Measurements from ENCODE around the gene LTBP1.
"Not testable (repeated sequence)": the region's sequence is repeated elsewhere in the genome, so short reads cannot be mapped to it uniquely, and the experiment has no call there.

LTBP1 gene

GRCh38 chr2:33383855-33384598 is 437.3 kb downstream of the LTBP1 start:
- Histone ChIP-seq H3K79me1 (ENCODE audit: low read length) (no peaks in the 10 kb centered on the region), H3K4me3 (ENCODE audit: low read length) (no peak overlapping the region), H2BK15ac (replicated peaks; ENCODE audit: low read depth) (no peak overlapping the region), H3K27me3 (ENCODE audit: insufficient read depth, low read length, poor library complexity) (no peaks in the 10 kb centered on the region), H2BK5ac (ENCODE audit: low read length) (no peak overlapping the region), H3K79me2 (ENCODE audit: control insufficient read depth, insufficient read depth, low read length) (no peaks in the 10 kb centered on the region), H3K23ac (ENCODE audit: low read length) (no peak overlapping the region), H3K18ac (ENCODE audit: low read length) (no peak overlapping the region), H3K36me3 (ENCODE audit: control insufficient read depth, insufficient read depth, low read length) (no peaks in the 10 kb centered on the region), H3K9ac (ENCODE audit: low read length) (no peak overlapping the region), H4K5ac (ENCODE audit: low read length) (no peak overlapping the region), H3K56ac (ENCODE audit: low read length) (no peak overlapping the region), H4K8ac (ENCODE audit: low read depth, low read length) (no peak overlapping the region), H2BK120ac (ENCODE audit: low read depth, low read length) (no peak overlapping the region), H3K4ac (ENCODE audit: low read depth, low read length) (no peak overlapping the region), H3K27ac (ENCODE audit: low read depth, low read length) (no peak overlapping the region), H2AK5ac (ENCODE audit: low read length) (no peak overlapping the region), H3K4me1 (ENCODE audit: control insufficient read depth, low read depth, low read length) (no peaks in the 10 kb centered on the region), H3K4me2 (ENCODE audit: low read length) (no peak overlapping the region)
- WGBS (ENCODE audit: extremely low coverage, insufficient coverage, low lambda C conversion rate): no CpG with 5 or more reads among the region's 8 CpGs
- DNase-seq: no peak

GRCh38 chr2:33384599-33384961 is 437.8 kb downstream of the LTBP1 start:
- Histone ChIP-seq H2BK120ac (ENCODE audit: low read depth, low read length) (no peak overlapping the region), H3K36me3 (ENCODE audit: control insufficient read depth, insufficient read depth, low read length) (no peaks in the 10 kb centered on the region), H3K4ac (ENCODE audit: low read depth, low read length) (no peak overlapping the region), H3K79me2 (ENCODE audit: control insufficient read depth, insufficient read depth, low read length) (no peaks in the 10 kb centered on the region), H3K4me3 (ENCODE audit: low read length) (no peak overlapping the region), H3K27me3 (ENCODE audit: insufficient read depth, low read length, poor library complexity) (no peaks in the 10 kb centered on the region), H3K4me1 (ENCODE audit: control insufficient read depth, low read depth, low read length) (no peaks in the 10 kb centered on the region), H3K56ac (ENCODE audit: low read length) (no peak overlapping the region), H2BK15ac (replicated peaks; ENCODE audit: low read depth) (no peak overlapping the region), H3K4me2 (ENCODE audit: low read length) (no peak overlapping the region), H3K27ac (ENCODE audit: low read depth, low read length) (no peak overlapping the region), H3K9ac (ENCODE audit: low read length) (no peak overlapping the region), H3K23ac (ENCODE audit: low read length) (no peak overlapping the region), H3K79me1 (ENCODE audit: low read length) (no peaks in the 10 kb centered on the region), H3K18ac (ENCODE audit: low read length) (no peak overlapping the region), H2AK5ac (ENCODE audit: low read length) (no peak overlapping the region), H2BK5ac (ENCODE audit: low read length) (no peak overlapping the region), H4K5ac (ENCODE audit: low read length) (no peak overlapping the region), H4K8ac (ENCODE audit: low read depth, low read length) (no peak overlapping the region)
- WGBS (ENCODE audit: extremely low coverage, insufficient coverage, low lambda C conversion rate): no CpG with 5 or more reads among the region's 2 CpGs
- no peak for DNase-seq

- H3K79me2 ChIP-seq (ENCODE audit: control insufficient read depth, insufficient read depth, low read length): no peaks in the 10 kb centered on the region
- no peaks in the 10 kb centered on the region for H3K79me1 ChIP-seq (ENCODE audit: low read length)
- no peak overlapping the region for H2BK15ac ChIP-seq (replicated peaks; ENCODE audit: low read depth)
- no peak overlapping the region for H3K27ac ChIP-seq (ENCODE audit: low read depth, low read length)
- H3K4me2 ChIP-seq (ENCODE audit: low read length): no peak overlapping the region
- no peaks in the 10 kb centered on the region for H3K27me3 ChIP-seq (ENCODE audit: insufficient read depth, low read length, poor library complexity)
- H2BK120ac ChIP-seq (ENCODE audit: low read depth, low read length): no peak overlapping the region
- DNase-seq: no peak
- WGBS (ENCODE audit: extremely low coverage, insufficient coverage, low lambda C conversion rate): no CpG with 5 or more reads among the region's 14 CpGs
- H3K36me3 ChIP-seq (ENCODE audit: control insufficient read depth, insufficient read depth, low read length): no peaks in the 10 kb centered on the region
- H2AK5ac ChIP-seq (ENCODE audit: low read length): no peak overlapping the region
- no peak overlapping the region for H3K4ac ChIP-seq (ENCODE audit: low read depth, low read length)
- H3K9ac ChIP-seq (ENCODE audit: low read length): no peak overlapping the region
- H2BK5ac ChIP-seq (ENCODE audit: low read length): no peak overlapping the region
- no peak overlapping the region for H4K5ac ChIP-seq (ENCODE audit: low read length)
- H3K18ac ChIP-seq (ENCODE audit: low read length): no peak overlapping the region
- H4K8ac ChIP-seq (ENCODE audit: low read depth, low read length): no peak overlapping the region
- H3K4me1 ChIP-seq (ENCODE audit: control insufficient read depth, low read depth, low read length): no peaks in the 10 kb centered on the region
- H3K56ac ChIP-seq (ENCODE audit: low read length): no peak overlapping the region
- no peak overlapping the region for H3K23ac ChIP-seq (ENCODE audit: low read length)
- no peak overlapping the region for H3K4me3 ChIP-seq (ENCODE audit: low read length)
Measured at GRCh38 chr2:33388996-33389395, 442.2 kb downstream of the LTBP1 start.

GRCh38 chr2:33389695-33390094 is 442.9 kb downstream of the LTBP1 start:
- H4K8ac ChIP-seq (ENCODE audit: low read depth, low read length); H4K5ac ChIP-seq (ENCODE audit: low read length); H3K36me3 ChIP-seq (ENCODE audit: control insufficient read depth, insufficient read depth, low read length); H3K4me1 ChIP-seq (ENCODE audit: control insufficient read depth, low read depth, low read length); H3K23ac ChIP-seq (ENCODE audit: low read length); H2BK120ac ChIP-seq (ENCODE audit: low read depth, low read length); H3K56ac ChIP-seq (ENCODE audit: low read length); H3K4me3 ChIP-seq (ENCODE audit: low read length); H3K4me2 ChIP-seq (ENCODE audit: low read length); DNase-seq; H3K27ac ChIP-seq (ENCODE audit: low read depth, low read length); H3K79me2 ChIP-seq (ENCODE audit: control insufficient read depth, insufficient read depth, low read length); H2BK15ac ChIP-seq (replicated peaks; ENCODE audit: low read depth); H3K79me1 ChIP-seq (ENCODE audit: low read length); H3K4ac ChIP-seq (ENCODE audit: low read depth, low read length); H3K27me3 ChIP-seq (ENCODE audit: insufficient read depth, low read length, poor library complexity); H3K9ac ChIP-seq (ENCODE audit: low read length); H2BK5ac ChIP-seq (ENCODE audit: low read length); H2AK5ac ChIP-seq (ENCODE audit: low read length); H3K18ac ChIP-seq (ENCODE audit: low read length): not testable (repeated sequence)
- WGBS (ENCODE audit: extremely low coverage, insufficient coverage, low lambda C conversion rate): no CpG with 5 or more reads among the region's 6 CpGs

- no peak overlapping the region for H3K9ac ChIP-seq (ENCODE audit: low read length)
- WGBS (ENCODE audit: extremely low coverage, insufficient coverage, low lambda C conversion rate): no CpG with 5 or more reads among the region's 5 CpGs
- no peaks in the 10 kb centered on the region for H3K36me3 ChIP-seq (ENCODE audit: control insufficient read depth, insufficient read depth, low read length)
- no peak overlapping the region for H3K27ac ChIP-seq (ENCODE audit: low read depth, low read length)
- no peak overlapping the region for H4K8ac ChIP-seq (ENCODE audit: low read depth, low read length)
- H3K18ac ChIP-seq (ENCODE audit: low read length): no peak overlapping the region
- H3K27me3 ChIP-seq (ENCODE audit: insufficient read depth, low read length, poor library complexity): no peaks in the 10 kb centered on the region
- no peak overlapping the region for H2BK5ac ChIP-seq (ENCODE audit: low read length)
- no peak overlapping the region for H3K56ac ChIP-seq (ENCODE audit: low read length)
- no peak overlapping the region for H3K4ac ChIP-seq (ENCODE audit: low read depth, low read length)
- no peak overlapping the region for H2BK120ac ChIP-seq (ENCODE audit: low read depth, low read length)
- no peak overlapping the region for H2BK15ac ChIP-seq (replicated peaks; ENCODE audit: low read depth)
- H3K79me2 ChIP-seq (ENCODE audit: control insufficient read depth, insufficient read depth, low read length): no peaks in the 10 kb centered on the region
- no peak overlapping the region for H3K4me3 ChIP-seq (ENCODE audit: low read length)
- no peaks in the 10 kb centered on the region for H3K79me1 ChIP-seq (ENCODE audit: low read length)
- no peaks in the 10 kb centered on the region for H3K4me1 ChIP-seq (ENCODE audit: control insufficient read depth, low read depth, low read length)
- no peak for DNase-seq
- no peak overlapping the region for H4K5ac ChIP-seq (ENCODE audit: low read length)
- no peak overlapping the region for H3K23ac ChIP-seq (ENCODE audit: low read length)
- no peak overlapping the region for H2AK5ac ChIP-seq (ENCODE audit: low read length)
- H3K4me2 ChIP-seq (ENCODE audit: low read length): no peak overlapping the region
Measured at GRCh38 chr2:33391529-33392255, 444.9 kb downstream of the LTBP1 start.

Data from mesendoderm (in vitro differentiated cells).